MM.1S (cell line): ENCODE results near the gene VNN1.

ENCODE experiments used
- EZH2phosphoT487 ChIP-seq: fragments of 300-600 bp; sonication (generic); IDR thresholded peaks from 2 replicates; pipeline ENCODE4 v1.6.1; 2018; ENCODE audit warnings: antibody characterized with exemption, low read length
- TF ChIP-seq, protein P1 (sequence below): fragments of 300-600 bp; sonication (generic); IDR thresholded peaks from 2 replicates; pipeline ENCODE4 v1.5.1; 2016; ENCODE audit warnings: antibody characterized with exemption, low read length, mixed read lengths

DNA sequence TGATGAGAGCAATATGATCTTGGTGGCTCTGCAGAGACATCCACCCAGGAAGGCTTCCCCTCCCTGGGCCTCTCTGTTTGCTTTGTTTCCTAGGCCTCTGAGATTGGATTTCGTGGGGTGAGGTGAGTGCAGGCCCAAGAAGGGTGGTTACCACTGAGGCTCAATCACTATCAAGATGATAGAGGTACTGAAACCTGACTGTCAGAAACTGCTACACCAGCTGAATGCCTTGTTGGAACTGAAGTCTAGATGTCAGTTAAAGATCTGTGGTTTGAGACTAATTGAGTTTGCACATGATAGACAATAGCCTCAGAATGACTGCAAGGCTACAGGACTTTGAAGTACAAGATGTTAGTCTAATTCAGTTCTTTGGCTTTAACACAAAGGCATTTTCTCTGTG lies 15.2 kb downstream of the VNN1 start:
- TF ChIP-seq EZH2phosphoT487 = no peak
- TF ChIP-seq, protein P1, sequence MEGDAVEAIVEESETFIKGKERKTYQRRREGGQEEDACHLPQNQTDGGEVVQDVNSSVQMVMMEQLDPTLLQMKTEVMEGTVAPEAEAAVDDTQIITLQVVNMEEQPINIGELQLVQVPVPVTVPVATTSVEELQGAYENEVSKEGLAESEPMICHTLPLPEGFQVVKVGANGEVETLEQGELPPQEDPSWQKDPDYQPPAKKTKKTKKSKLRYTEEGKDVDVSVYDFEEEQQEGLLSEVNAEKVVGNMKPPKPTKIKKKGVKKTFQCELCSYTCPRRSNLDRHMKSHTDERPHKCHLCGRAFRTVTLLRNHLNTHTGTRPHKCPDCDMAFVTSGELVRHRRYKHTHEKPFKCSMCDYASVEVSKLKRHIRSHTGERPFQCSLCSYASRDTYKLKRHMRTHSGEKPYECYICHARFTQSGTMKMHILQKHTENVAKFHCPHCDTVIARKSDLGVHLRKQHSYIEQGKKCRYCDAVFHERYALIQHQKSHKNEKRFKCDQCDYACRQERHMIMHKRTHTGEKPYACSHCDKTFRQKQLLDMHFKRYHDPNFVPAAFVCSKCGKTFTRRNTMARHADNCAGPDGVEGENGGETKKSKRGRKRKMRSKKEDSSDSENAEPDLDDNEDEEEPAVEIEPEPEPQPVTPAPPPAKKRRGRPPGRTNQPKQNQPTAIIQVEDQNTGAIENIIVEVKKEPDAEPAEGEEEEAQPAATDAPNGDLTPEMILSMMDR = no peak
